ENCODE measurements around the gene DCAF11. TPM values are rescaled to one million over a fixed set of nuclear protein-coding genes. Genes with fewer than 3 reads are reported as not detected.

The DCAF11 gene
- total and polyA plus RNA-seq, 2 of the 13 experiments (the other 11 are each of a cell fraction or from before 2014, with no cell fraction given): 150 to 257 TPM

GRCh38 chr14:24115422-24116127, 998 bp downstream of the DCAF11 start:
- WGBS (ENCODE audit: low lambda C conversion rate): 11% methylated on average over 14 of the region's 14 CpGs
- H4K20me1 ChIP-seq (ENCODE audit: insufficient read depth, low read length): no peaks in the 10 kb centered on the region
- H3K9ac ChIP-seq (ENCODE audit: insufficient read depth, low read depth, low read length): peak overlapping the region; percentile 99
- peaks cover 36 to 41% of the 10 kb centered on the region in 2 experiments for H3K36me3 ChIP-seq (replicated peaks in 1 of 2; ENCODE audit: control insufficient read depth in 1 of 2, insufficient read depth in 2 of 2, low read length in 2 of 2)
- peaks cover 33% of the 10 kb centered on the region for H3K79me2 ChIP-seq (ENCODE audit: insufficient read depth, low read length)
- no peak for ATAC-seq
- H3K27me3 ChIP-seq (ENCODE audit: control insufficient read depth in 1 of 2, insufficient read depth in 2 of 2, low read length in 2 of 2): no peaks in the 10 kb centered on the region; a peak in 1 of 5 replicates
- intact Hi-C loops (cut with micrococcal nuclease; ENCODE audit: unreplicated experiment): loop anchor here (1.0 to 10.0 kb wide), 5 partner anchors 26 to 1021 kb away; partner anchors contain the start of genes ACIN1, BCL2L2, C14orf119 and EMC9
- CTCF ChIA-PET (ENCODE audit: low intra/inter-chr PET ratio, low total read pairs): no interaction called here
- no peaks in the 10 kb centered on the region for H3K9me3 ChIP-seq (ENCODE audit: low read length)
- peaks cover 41% of the 10 kb centered on the region for H3K4me1 ChIP-seq (ENCODE audit: insufficient read depth, low read length)
- peak overlapping the region; percentile 92 for H3K4me2 ChIP-seq (ENCODE audit: low read depth, low read length)
- FAIRE-seq: no peak
- in situ Hi-C loops (cut with HindIII; ENCODE audit: extremely low pct_ligation_motif_present, low pct_unique_long_range_greater_than_20kb): loop anchor here (25.0 kb wide), 1 partner anchor 1528 kb away; the partner anchor contains the start of genes ABHD4 and DAD1
- H3K4me3 ChIP-seq (replicated peaks in 1 of 3; ENCODE audit: insufficient read depth in 1 of 3, low read depth in 2 of 3, low read length in 3 of 3): peak overlapping the region; percentile 65 to 96 (median 85)
- no TSS peak for BruUV-seq (replicated peaks)
- DNase-seq (ENCODE audit: low spot score): no peak
- POLR2A ChIA-PET: interaction anchor here (0.6 to 15.5 kb wide), 58 partner anchors 12 to 1349 kb away, joined by 3 to 977 read pairs (median 9); partner anchors contain the start of genes ACIN1, BCL2L2, C14orf119 and CARMIL3
- H2AFZ ChIP-seq (ENCODE audit: low read length): no peak overlapping the region
- H3K27ac ChIP-seq (ENCODE audit: extremely low read length, insufficient read depth, low read length): peak overlapping the region; percentile 98
- no peak for TF ChIP-seq ZHX1 (CRISPR knock-in tag; IDR thresholded peaks at IDR 0.05; ENCODE audit: low read depth)
- TF ChIP-seq SALL1 (CRISPR knock-in tag; IDR thresholded peaks at IDR 0.05): no peak
- TF ChIP-seq ARID2 (CRISPR knock-in tag; IDR thresholded peaks at IDR 0.05; ENCODE audit: borderline replicate concordance): 0 out of 2 replicates have a peak, but pooled peaks have one; percentile 6
- TF ChIP-seq TEAD3 (CRISPR knock-in tag; optimal IDR thresholded peaks at IDR 0.05; ENCODE audit: borderline replicate concordance): peak; percentile 55
- TF ChIP-seq MXD1 (CRISPR knock-in tag; IDR thresholded peaks at IDR 0.05): 0 out of 2 replicates have a peak, but pooled peaks have one; percentile 20
- TF ChIP-seq ZNF839 (CRISPR knock-in tag; IDR thresholded peaks at IDR 0.05; ENCODE audit: borderline replicate concordance): peak; percentile 45; the same call in 1 of the 2 replicates
- peak; percentile 66; the same call in 1 of the 2 replicates for TF ChIP-seq ZNF274 (CRISPR knock-in tag; IDR thresholded peaks at IDR 0.05)
- TF ChIP-seq TMF1 (CRISPR knock-in tag; IDR thresholded peaks at IDR 0.05; ENCODE audit: low read depth): peak; percentile 78; the same call in 1 of the 2 replicates
- TF ChIP-seq ZC3H4 (CRISPR knock-in tag; IDR thresholded peaks at IDR 0.05; ENCODE audit: borderline replicate concordance): 0 out of 2 replicates have a peak, but pooled peaks have one; percentile 35
- TF ChIP-seq KDM5A (IDR thresholded peaks at IDR 0.05; ENCODE audit: borderline replicate concordance, low read length): peak; percentile 91; the same call in 1 of the 2 replicates
- TF ChIP-seq ELK4 (CRISPR knock-in tag; IDR thresholded peaks at IDR 0.05; ENCODE audit: borderline replicate concordance): 0 out of 2 replicates have a peak, but pooled peaks have one; percentile 37
- TF ChIP-seq NFE2L1 (CRISPR knock-in tag; IDR thresholded peaks at IDR 0.05; ENCODE audit: borderline replicate concordance): 0 out of 2 replicates have a peak, but pooled peaks have one; percentile 64
- TF ChIP-seq ZBTB7B (CRISPR knock-in tag; IDR thresholded peaks at IDR 0.05): peak; percentile 21; the same call in 1 of the 2 replicates
- TF ChIP-seq KMT2A (CRISPR knock-in tag; IDR thresholded peaks at IDR 0.05): peak; percentile 58; the same call in 1 of the 2 replicates
- TF ChIP-seq JARID2 (CRISPR knock-in tag; IDR thresholded peaks at IDR 0.05; ENCODE audit: insufficient replicate concordance): peak; percentile 65
- no peak; the same call in 1 of the 2 replicates for TF ChIP-seq ATAD3A (CRISPR knock-in tag; IDR thresholded peaks at IDR 0.05)
- peak; percentile 54; the same call in 1 of the 2 replicates for TF ChIP-seq ZNF674 (CRISPR knock-in tag; IDR thresholded peaks at IDR 0.05; ENCODE audit: low read depth)
- 0 out of 2 replicates have a peak, but pooled peaks have one; percentile 36 for TF ChIP-seq ZNF337 (CRISPR knock-in tag; IDR thresholded peaks at IDR 0.05; ENCODE audit: borderline replicate concordance, low read depth)
